Lower lobe of right lung (tissue), 2 donors: ENCODE data around the gene MICU1. TPM values are rescaled to one million over a fixed set of nuclear protein-coding genes. Genes with fewer than 3 reads are reported as not detected.
"Not testable (repeated sequence)": the region's sequence is repeated elsewhere in the genome, so short reads cannot be mapped to it uniquely, and the experiment has no call there.

Experiments
- ATAC-seq, 2 donors: fragments of 200-7000 bp; cut with Tn5 transposase; one replicate each; pipeline ENCODE4 v1.9.1; 2020 to 2022; ENCODE audit warnings: mild to moderate bottlenecking in 2 of 2, moderate library complexity in 2 of 2
- DNase-seq: peaks from one replicate; pipeline ENCODE4 v3.0.0-alpha.2; 2020
- H3K27ac ChIP-seq: fragments of 200-600 bp; one replicate; pipeline ENCODE4 v1.8.0; 2022
- H3K27me3 ChIP-seq: fragments of 200-600 bp; one replicate; pipeline ENCODE4 v1.8.0; 2022; ENCODE audit warnings: low read depth
- H3K36me3 ChIP-seq: fragments of 200-600 bp; one replicate; pipeline ENCODE4 v1.8.0; 2022; ENCODE audit warnings: mild to moderate bottlenecking
- H3K4me1 ChIP-seq: fragments of 200-600 bp; one replicate; pipeline ENCODE4 v1.8.0; 2022
- H3K4me3 ChIP-seq: fragments of 200-600 bp; one replicate; pipeline ENCODE4 v1.8.0; 2022; ENCODE audit warnings: mild to moderate bottlenecking
- H3K9me3 ChIP-seq: fragments of 200-600 bp; one replicate; pipeline ENCODE4 v1.8.0; 2022
- CTCF ChIP-seq: fragments of 200-600 bp; IDR thresholded peaks from one replicate; pipeline ENCODE4 v1.8.0; 2022; ENCODE audit warnings: antibody characterized with exemption, mild to moderate bottlenecking
- intact Hi-C: fragments of 100-400 bp; cut with DNase I; formaldehyde crosslinking; loops from one replicate; pipeline ENCODE4 v1.11.0; 2022
- total RNA-seq: library from RNA; stranded (reverse); fragmentation: NEBNext Ultra II Directional; extraction: Animal tissue kit (Norgen Biotek cat#: 25700); gene quantifications from one replicate; pipeline ENCODE4 v1.2.1, GENCODE V29; 2021
- donor health status: DM: no; HTN: yes; CAD: no; lungs with severe emphysema.

The MICU1 gene
- total RNA-seq, 1 donor from 2014 or later, result 57.1 TPM

GRCh38 chr10:72385724-72386123 lies 240.2 kb downstream of the MICU1 start:
- Histone ChIP-seq H3K4me3 (no peak overlapping the region), H3K27me3 (no peaks in the 10 kb centered on the region), H3K4me1 (no peaks in the 10 kb centered on the region), H3K36me3 (no peaks in the 10 kb centered on the region), H3K27ac (no peak overlapping the region), H3K9me3 (no peaks in the 10 kb centered on the region)
- DNase-seq, result no peak
- no peak for ATAC-seq
- TF ChIP-seq CTCF, result no peak
- intact Hi-C loops, result no loop called here

GRCh38 chr10:72384982-72385381 lies 240.9 kb downstream of the MICU1 start:
- DNase-seq, H3K4me1 ChIP-seq, H3K9me3 ChIP-seq, H3K27me3 ChIP-seq, H3K4me3 ChIP-seq, ATAC-seq, H3K27ac ChIP-seq, intact Hi-C loops, H3K36me3 ChIP-seq: not testable (repeated sequence)

- Histone ChIP-seq H3K36me3 (peaks cover 9% of the 10 kb centered on the region), H3K27ac (no peak overlapping the region), H3K27me3 (no peaks in the 10 kb centered on the region), H3K4me3 (no peak overlapping the region), H3K4me1 (no peaks in the 10 kb centered on the region), H3K9me3 (no peaks in the 10 kb centered on the region)
- no peak for ATAC-seq
- intact Hi-C loops, result no loop called here
- no peak for TF ChIP-seq CTCF
- no peak for DNase-seq
Observed at GRCh38 chr10:72379776-72380175, 246.1 kb downstream of the MICU1 start.

- no peak for TF ChIP-seq CTCF
- Histone ChIP-seq H3K9me3 (no peaks in the 10 kb centered on the region), H3K4me1 (no peaks in the 10 kb centered on the region), H3K4me3 (no peak overlapping the region), H3K27me3 (no peaks in the 10 kb centered on the region), H3K36me3 (peaks cover 10% of the 10 kb centered on the region), H3K27ac (no peak overlapping the region)
- ATAC-seq, result no peak
- DNase-seq, result no peak
- intact Hi-C loops, result no loop called here
Observed at GRCh38 chr10:72379062-72379461, 246.8 kb downstream of the MICU1 start.

GRCh38 chr10:72375585-72375984 lies 250.3 kb downstream of the MICU1 start:
- H3K27me3 ChIP-seq, result no peaks in the 10 kb centered on the region
- H3K9me3 ChIP-seq, result no peaks in the 10 kb centered on the region
- intact Hi-C loops, result no loop called here
- no peak for TF ChIP-seq CTCF
- peak; percentile 56 to 58 for ATAC-seq
- H3K4me3 ChIP-seq, result no peak overlapping the region
- no peaks in the 10 kb centered on the region for H3K4me1 ChIP-seq
- peaks cover 20% of the 10 kb centered on the region for H3K36me3 ChIP-seq
- no peak for DNase-seq
- H3K27ac ChIP-seq, result no peak overlapping the region

- Histone ChIP-seq H3K4me1 (no peaks in the 10 kb centered on the region), H3K27me3 (no peaks in the 10 kb centered on the region), H3K36me3 (peaks cover 24% of the 10 kb centered on the region), H3K4me3 (no peak overlapping the region), H3K9me3 (no peaks in the 10 kb centered on the region), H3K27ac (no peak overlapping the region)
- intact Hi-C loops, result no loop called here
- no peak for ATAC-seq
- no peak for DNase-seq
- TF ChIP-seq CTCF, result no peak
Observed at GRCh38 chr10:72375173-72375572, 250.7 kb downstream of the MICU1 start.
